Measurements from ENCODE around the gene PLEKHO2. TPM values are rescaled to one million over a fixed set of nuclear protein-coding genes. Genes with fewer than 3 reads are reported as not detected.

The PLEKHO2 gene
- total RNA-seq, 1 donor from 2014 or later: 4.2 TPM

DNA sequence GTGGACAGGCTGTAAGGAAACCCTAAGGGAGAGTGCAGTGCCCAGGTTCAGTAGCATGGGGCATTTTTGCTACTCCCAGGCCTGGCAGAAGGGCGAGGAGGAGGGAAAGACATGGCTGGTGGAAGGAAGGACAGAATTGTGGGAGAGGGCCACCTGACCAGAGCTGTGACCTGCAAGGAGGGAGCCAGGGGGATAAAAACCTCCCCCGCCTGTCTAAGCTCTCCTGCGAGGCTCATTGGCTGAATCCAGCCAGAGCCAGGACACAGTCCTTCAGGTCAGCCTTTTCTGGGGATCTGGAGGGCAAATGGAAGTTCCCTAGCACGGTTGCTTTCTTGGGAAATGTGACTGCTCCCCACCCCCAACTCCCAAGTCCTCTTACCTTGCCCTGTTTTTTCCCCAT lies 56.7 kb downstream of the PLEKHO2 start:
- no peak for FAIRE-seq
- no peak for DNase-seq (ENCODE audit: low read depth)
- H3K4me3 ChIP-seq (ENCODE audit: low read depth, low read length): no peak overlapping the region
- TF ChIP-seq, protein P1, sequence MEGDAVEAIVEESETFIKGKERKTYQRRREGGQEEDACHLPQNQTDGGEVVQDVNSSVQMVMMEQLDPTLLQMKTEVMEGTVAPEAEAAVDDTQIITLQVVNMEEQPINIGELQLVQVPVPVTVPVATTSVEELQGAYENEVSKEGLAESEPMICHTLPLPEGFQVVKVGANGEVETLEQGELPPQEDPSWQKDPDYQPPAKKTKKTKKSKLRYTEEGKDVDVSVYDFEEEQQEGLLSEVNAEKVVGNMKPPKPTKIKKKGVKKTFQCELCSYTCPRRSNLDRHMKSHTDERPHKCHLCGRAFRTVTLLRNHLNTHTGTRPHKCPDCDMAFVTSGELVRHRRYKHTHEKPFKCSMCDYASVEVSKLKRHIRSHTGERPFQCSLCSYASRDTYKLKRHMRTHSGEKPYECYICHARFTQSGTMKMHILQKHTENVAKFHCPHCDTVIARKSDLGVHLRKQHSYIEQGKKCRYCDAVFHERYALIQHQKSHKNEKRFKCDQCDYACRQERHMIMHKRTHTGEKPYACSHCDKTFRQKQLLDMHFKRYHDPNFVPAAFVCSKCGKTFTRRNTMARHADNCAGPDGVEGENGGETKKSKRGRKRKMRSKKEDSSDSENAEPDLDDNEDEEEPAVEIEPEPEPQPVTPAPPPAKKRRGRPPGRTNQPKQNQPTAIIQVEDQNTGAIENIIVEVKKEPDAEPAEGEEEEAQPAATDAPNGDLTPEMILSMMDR (IDR thresholded peaks at IDR 0.05; ENCODE audit: insufficient read depth, low read length, severe bottlenecking): no peak
- no peaks in the 10 kb centered on the region for H3K36me3 ChIP-seq (ENCODE audit: control insufficient read depth, insufficient read depth, low read length)
- H3K27me3 ChIP-seq (ENCODE audit: control insufficient read depth, insufficient read depth, low read length): no peaks in the 10 kb centered on the region

DNA sequence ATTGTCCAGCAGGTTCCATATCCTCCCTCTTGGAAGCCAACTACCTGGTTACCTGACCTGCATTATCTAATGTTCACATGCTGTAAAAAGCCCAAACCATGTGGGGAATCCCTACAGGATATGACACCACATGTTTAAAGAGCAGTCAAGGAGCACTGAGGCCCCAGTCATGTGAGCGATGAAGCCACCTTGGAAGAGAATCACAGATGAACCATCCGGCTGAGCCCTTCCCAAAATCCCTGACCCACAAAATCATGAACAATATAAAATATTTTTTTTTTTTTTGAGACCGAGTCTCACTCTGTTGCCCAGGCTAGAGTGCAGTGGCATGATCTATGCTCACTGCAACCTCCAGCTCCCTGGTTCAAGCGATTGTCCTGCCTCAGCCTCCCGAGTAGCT lies 59.4 kb downstream of the PLEKHO2 start:
- H3K27me3 ChIP-seq (ENCODE audit: control insufficient read depth, insufficient read depth, low read length): no peaks in the 10 kb centered on the region
- TF ChIP-seq, protein P1 (IDR thresholded peaks at IDR 0.05; ENCODE audit: insufficient read depth, low read length, severe bottlenecking): no peak
- no peaks in the 10 kb centered on the region for H3K36me3 ChIP-seq (ENCODE audit: control insufficient read depth, insufficient read depth, low read length)
- no peak for FAIRE-seq
- H3K4me3 ChIP-seq (ENCODE audit: low read depth, low read length): no peak overlapping the region
- no peak for DNase-seq (ENCODE audit: low read depth)

DNA sequence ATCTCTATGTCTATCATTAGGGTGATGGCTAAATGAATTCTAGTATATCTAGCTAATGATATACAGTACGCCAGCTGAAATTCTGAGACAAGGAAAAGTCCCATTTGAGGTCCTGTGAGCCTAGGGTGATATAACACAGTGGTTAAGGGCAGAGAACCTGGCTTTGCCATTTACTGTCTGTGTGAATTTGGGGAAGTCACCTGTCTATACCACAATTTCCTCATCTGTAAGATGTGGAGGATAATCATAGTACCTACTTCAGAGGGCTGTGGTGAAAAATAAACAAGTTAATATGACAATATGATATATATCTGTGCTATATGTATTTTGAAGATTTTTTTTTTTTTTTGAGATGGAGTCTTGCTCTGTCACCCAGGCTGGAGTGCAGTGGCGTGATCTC lies 60.2 kb downstream of the PLEKHO2 start:
- TF ChIP-seq, protein P1 (IDR thresholded peaks at IDR 0.05; ENCODE audit: insufficient read depth, low read length, severe bottlenecking): no peak
- FAIRE-seq (no peak), DNase-seq (ENCODE audit: low read depth) (no peak)
- Histone ChIP-seq H3K27me3 (ENCODE audit: control insufficient read depth, insufficient read depth, low read length) (no peaks in the 10 kb centered on the region), H3K36me3 (ENCODE audit: control insufficient read depth, insufficient read depth, low read length) (no peaks in the 10 kb centered on the region), H3K4me3 (ENCODE audit: low read depth, low read length) (no peak overlapping the region)

DNA sequence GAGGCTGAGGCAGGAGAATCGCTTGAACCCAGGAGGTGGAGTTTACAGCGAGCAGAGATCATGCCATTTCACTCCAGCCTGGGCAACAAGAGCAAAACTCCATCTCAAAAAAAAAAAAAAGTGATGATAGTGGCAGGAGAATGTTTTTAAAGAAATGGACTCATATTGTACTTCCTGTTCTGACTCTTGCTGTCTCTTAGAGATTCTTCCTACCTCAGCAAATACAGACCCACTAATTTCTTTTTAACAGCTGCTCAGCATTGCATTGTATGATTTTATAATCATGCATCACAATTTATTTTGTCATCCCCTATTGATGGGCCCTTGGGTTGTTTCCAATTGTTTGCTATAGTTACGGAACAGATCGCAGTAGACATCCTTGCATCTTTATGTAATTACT lies 61.1 kb downstream of the PLEKHO2 start:
- TF ChIP-seq, protein P1 (IDR thresholded peaks at IDR 0.05; ENCODE audit: insufficient read depth, low read length, severe bottlenecking): no peak
- no peak for FAIRE-seq
- Histone ChIP-seq H3K4me3 (ENCODE audit: low read depth, low read length) (no peak overlapping the region), H3K27me3 (ENCODE audit: control insufficient read depth, insufficient read depth, low read length) (no peaks in the 10 kb centered on the region), H3K36me3 (ENCODE audit: control insufficient read depth, insufficient read depth, low read length) (no peaks in the 10 kb centered on the region)
- DNase-seq (ENCODE audit: low read depth): no peak

DNA sequence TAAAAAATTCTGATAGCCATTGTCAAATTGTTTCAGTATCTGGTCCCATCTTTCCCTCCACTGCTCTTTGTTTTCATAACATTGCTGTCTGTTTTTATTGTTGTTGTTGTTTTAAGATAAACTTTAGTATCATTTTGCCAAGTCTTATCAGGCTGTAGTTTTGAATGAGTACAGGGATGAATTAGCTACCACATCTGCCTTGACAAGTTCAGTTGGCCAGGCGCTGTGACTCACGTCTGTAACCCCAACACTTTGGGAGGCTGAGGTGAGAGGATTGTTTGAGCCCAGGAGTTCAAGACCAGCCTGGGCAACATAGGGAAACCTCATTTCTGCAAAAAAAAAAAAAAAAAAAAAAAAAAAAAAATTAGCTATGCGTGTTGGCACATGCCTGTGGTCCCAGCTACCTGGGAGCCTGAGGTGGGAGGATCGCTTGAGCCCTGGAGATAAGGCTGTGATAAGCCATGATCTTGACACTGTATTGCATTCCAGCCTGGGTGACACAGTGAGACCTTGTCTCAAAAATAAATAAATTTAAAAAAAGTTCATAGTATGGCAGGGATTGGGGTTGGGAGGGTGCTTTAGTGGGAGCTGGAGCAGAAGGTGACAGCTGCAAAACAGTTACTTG lies 61.7 kb downstream of the PLEKHO2 start:
- TF ChIP-seq, protein P1 (IDR thresholded peaks at IDR 0.05; ENCODE audit: insufficient read depth, low read length, severe bottlenecking): no peak
- H3K27me3 ChIP-seq (ENCODE audit: control insufficient read depth, insufficient read depth, low read length): no peaks in the 10 kb centered on the region
- H3K36me3 ChIP-seq (ENCODE audit: control insufficient read depth, insufficient read depth, low read length): no peaks in the 10 kb centered on the region
- DNase-seq (ENCODE audit: low read depth): no peak
- no peak overlapping the region for H3K4me3 ChIP-seq (ENCODE audit: low read depth, low read length)
- no peak for FAIRE-seq

DNA sequence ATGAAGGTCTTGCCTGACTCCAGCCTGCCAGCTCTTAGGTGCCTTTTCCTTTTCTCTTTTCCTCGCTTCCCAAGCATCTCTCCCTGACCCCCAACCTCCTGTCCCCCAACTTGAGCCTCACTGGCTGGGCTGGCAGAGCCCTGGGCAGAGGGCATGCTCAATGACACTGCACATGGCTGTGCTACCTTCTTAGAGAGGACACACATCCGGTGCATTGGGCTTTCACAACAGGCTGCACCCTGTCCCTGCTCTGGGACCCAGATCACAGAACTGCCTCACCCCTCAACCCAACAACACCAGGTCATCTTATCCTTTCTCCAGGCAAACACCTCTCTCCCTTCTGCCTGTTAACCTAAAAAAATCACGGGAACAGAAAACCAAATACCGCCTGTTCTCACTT lies 62.5 kb downstream of the PLEKHO2 start:
- DNase-seq (ENCODE audit: low read depth) (no peak), FAIRE-seq (no peak)
- H3K36me3 ChIP-seq (ENCODE audit: control insufficient read depth, insufficient read depth, low read length): no peaks in the 10 kb centered on the region
- TF ChIP-seq, protein P1 (IDR thresholded peaks at IDR 0.05; ENCODE audit: insufficient read depth, low read length, severe bottlenecking): no peak
- no peak overlapping the region for H3K4me3 ChIP-seq (ENCODE audit: low read depth, low read length)
- H3K27me3 ChIP-seq (ENCODE audit: control insufficient read depth, insufficient read depth, low read length): no peaks in the 10 kb centered on the region

Data from bronchial epithelial cell (primary cell).